ENCODE results near the gene SERPINA6. TPM values are rescaled to one million over a fixed set of nuclear protein-coding genes. Genes with fewer than 3 reads are reported as not detected.

SERPINA6 gene
- total and polyA plus RNA-seq, 12 donors: not detected

- Histone ChIP-seq H3K4me1 (no peaks in the 10 kb centered on the region), H3K27ac (no peak overlapping the region), H3K27me3 (peaks cover 0 to 18% (median 0%) of the 10 kb centered on the region in 7 donors), H3K9me3 (no peaks in the 10 kb centered on the region), H3K36me3 (no peaks in the 10 kb centered on the region), H3K4me3 (no peak overlapping the region)
- TF ChIP-seq, protein P1, sequence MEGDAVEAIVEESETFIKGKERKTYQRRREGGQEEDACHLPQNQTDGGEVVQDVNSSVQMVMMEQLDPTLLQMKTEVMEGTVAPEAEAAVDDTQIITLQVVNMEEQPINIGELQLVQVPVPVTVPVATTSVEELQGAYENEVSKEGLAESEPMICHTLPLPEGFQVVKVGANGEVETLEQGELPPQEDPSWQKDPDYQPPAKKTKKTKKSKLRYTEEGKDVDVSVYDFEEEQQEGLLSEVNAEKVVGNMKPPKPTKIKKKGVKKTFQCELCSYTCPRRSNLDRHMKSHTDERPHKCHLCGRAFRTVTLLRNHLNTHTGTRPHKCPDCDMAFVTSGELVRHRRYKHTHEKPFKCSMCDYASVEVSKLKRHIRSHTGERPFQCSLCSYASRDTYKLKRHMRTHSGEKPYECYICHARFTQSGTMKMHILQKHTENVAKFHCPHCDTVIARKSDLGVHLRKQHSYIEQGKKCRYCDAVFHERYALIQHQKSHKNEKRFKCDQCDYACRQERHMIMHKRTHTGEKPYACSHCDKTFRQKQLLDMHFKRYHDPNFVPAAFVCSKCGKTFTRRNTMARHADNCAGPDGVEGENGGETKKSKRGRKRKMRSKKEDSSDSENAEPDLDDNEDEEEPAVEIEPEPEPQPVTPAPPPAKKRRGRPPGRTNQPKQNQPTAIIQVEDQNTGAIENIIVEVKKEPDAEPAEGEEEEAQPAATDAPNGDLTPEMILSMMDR (IDR thresholded peaks at IDR 0.05): no peak
- ATAC-seq (no peak), DNase-seq (no peak)
- intact Hi-C loops (cut with DNase I): no loop called here
- 83 to 84% methylated on average over 13 of the region's 13 CpGs for WGBS, 2 donors
These were observed 31.8 kb downstream of the SERPINA6 start for GRCh38 chr14:94291159-94291905.

DNA sequence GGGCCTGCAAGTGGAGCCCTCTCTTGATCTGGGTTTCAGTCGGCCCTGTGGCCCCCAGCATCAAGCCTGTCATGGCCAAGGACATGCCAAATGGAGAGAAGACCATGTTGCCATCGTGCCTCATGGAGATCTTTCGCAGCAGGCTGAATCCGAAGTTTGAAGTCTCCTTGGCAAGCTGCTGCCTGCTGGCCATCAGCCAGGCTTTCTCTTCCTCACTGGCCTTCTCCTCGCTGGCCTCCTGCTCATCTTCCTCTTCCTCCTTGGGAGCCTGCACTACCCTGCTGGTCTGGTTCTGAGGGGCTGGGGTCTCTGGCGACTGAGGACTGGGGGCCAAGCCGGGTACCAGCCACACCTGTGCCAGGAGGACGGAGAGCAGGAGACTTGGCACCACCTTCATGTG lies 32.9 kb downstream of the SERPINA6 start:
- WGBS, 2 donors: 65 to 80% methylated on average over 8 of the region's 8 CpGs

DNA sequence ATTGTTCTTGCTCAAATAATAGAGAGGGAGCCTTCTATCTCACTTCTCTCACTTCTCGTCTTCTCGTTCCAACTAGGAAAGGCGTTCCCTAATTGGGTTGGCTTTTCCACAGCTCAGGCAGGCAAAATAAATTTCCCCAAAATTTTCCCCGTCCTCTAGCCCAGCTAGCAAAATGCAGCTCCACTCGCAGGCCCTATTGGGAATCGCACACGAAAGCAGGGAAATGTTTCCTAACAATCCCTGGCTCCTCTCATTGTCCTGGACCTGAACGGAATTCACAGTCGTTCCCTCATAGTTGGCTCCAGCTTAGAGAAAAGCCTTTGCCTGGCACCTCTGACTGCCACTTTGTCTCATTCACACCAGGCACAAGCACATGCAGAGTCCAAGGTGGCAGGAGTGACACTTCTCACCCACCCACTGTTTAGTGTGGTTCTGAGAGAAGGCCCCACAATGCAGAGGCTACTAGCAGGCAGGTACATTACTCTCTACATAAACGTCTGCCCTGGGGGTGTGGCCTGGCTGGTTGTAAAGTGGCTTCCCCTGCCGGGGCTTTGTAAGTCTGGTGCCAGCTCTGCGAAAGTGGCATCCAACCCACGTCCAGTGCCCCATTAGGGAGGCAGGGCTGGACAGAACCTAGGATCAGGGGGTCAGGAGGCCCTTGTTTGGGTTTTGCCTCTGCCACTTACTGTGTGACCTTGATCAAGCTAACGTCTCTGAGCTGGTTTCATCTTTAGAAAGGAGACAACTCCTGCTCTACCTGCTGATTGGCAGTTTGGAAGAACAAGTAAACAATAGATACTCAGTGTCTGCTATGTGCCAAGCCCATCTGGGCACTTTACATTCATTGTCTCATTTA lies 34.3 kb downstream of the SERPINA6 start:
- ATAC-seq (peak in 2 of 8 donors; percentile 28 to 62), DNase-seq (no peak)
- Histone ChIP-seq H3K4me3 (no peak overlapping the region), H3K27ac (no peak overlapping the region), H3K36me3 (no peaks in the 10 kb centered on the region), H3K9me3 (no peaks in the 10 kb centered on the region), H3K27me3 (peaks cover 0 to 7% (median 0%) of the 10 kb centered on the region in 7 donors), H3K4me1 (no peaks in the 10 kb centered on the region)
- intact Hi-C loops (cut with DNase I): no loop called here
- 53 to 55% methylated on average over 14 of the region's 14 CpGs for WGBS, 2 donors
- TF ChIP-seq, protein P1 (IDR thresholded peaks at IDR 0.05): no peak

More for the DNA sequence above, 32.9 kb downstream of the SERPINA6 start:
- Histone ChIP-seq H3K4me1 (no peaks in the 10 kb centered on the region), H3K4me3 (no peak overlapping the region), H3K27me3 (peaks cover 0 to 10% (median 0%) of the 10 kb centered on the region in 7 donors), H3K36me3 (no peaks in the 10 kb centered on the region), H3K9me3 (no peaks in the 10 kb centered on the region), H3K27ac (no peak overlapping the region)
- ATAC-seq (no peak), DNase-seq (no peak)
- intact Hi-C loops (cut with DNase I): no loop called here
- TF ChIP-seq, protein P1 (IDR thresholded peaks at IDR 0.05): no peak

DNA sequence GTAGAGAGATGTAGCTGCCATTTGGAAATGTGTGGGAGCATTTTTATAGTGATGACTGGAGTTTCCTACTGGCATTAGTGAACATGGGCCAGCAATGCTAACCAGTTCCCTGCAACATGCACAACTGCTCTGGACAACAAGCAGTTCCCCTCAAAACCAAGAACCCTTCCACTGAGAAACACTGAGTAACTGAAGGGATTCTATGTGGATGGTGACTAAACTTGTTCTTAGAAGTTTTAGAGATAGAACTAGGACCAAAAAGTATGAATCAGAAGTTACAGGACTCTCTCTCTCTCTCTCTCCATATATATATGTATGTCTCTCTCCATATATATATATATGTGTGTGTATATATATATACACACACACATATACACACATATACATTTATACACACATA lies 38.0 kb downstream of the SERPINA6 start:
- H3K4me1 ChIP-seq: no peaks in the 10 kb centered on the region
- no peak for DNase-seq
- TF ChIP-seq, protein P1 (IDR thresholded peaks at IDR 0.05): no peak
- no peaks in the 10 kb centered on the region for H3K36me3 ChIP-seq
- no peak overlapping the region for H3K4me3 ChIP-seq
- no peaks in the 10 kb centered on the region for H3K9me3 ChIP-seq
- intact Hi-C loops (cut with DNase I): no loop called here
- H3K27ac ChIP-seq: no peak overlapping the region
- no peak for ATAC-seq
- H3K27me3 ChIP-seq: peaks cover 0 to 5% (median 0%) of the 10 kb centered on the region in 7 donors

Measured in heart right ventricle (tissue), 16 donors.